Osteocyte (in vitro differentiated cells): ENCODE results near the gene DDX51. TPM values are rescaled to one million over a fixed set of nuclear protein-coding genes. Genes with fewer than 3 reads are reported as not detected.
"Not testable (repeated sequence)": the region's sequence is repeated elsewhere in the genome, so short reads cannot be mapped to it uniquely, and the experiment has no call there.

ENCODE experiments used
- DNase-seq: peaks from one replicate; pipeline ENCODE4 v3.0.0; 2021; ENCODE audit warnings: mixed read lengths; ENCODE audit not compliant: unreplicated experiment; ENCODE audit errors: extremely low spot score
- H3K27ac Mint-ChIP-seq: one replicate; pipeline ENCODE4 v1.8.0; 2021; ENCODE audit warnings: mild to moderate bottlenecking, mixed read lengths; ENCODE audit not compliant: unreplicated experiment
- H3K27me3 Mint-ChIP-seq: one replicate; pipeline ENCODE4 v1.8.0; 2021; ENCODE audit warnings: mixed read lengths; ENCODE audit not compliant: unreplicated experiment
- H3K36me3 Mint-ChIP-seq: one replicate; pipeline ENCODE4 v1.8.0; 2021; ENCODE audit warnings: mixed read lengths; ENCODE audit not compliant: unreplicated experiment
- H3K4me1 Mint-ChIP-seq: one replicate; pipeline ENCODE4 v1.8.0; 2021; ENCODE audit warnings: mixed read lengths; ENCODE audit not compliant: unreplicated experiment
- H3K4me3 Mint-ChIP-seq: one replicate; pipeline ENCODE4 v1.8.0; 2021; ENCODE audit warnings: mild to moderate bottlenecking, moderate library complexity, mixed read lengths; ENCODE audit not compliant: unreplicated experiment
- H3K9me3 Mint-ChIP-seq: one replicate; pipeline ENCODE4 v1.8.0; 2021; ENCODE audit warnings: mixed read lengths; ENCODE audit not compliant: unreplicated experiment
- CTCF ChIP-seq: fragments of 200-600 bp; sonication (generic); IDR thresholded peaks from 2 replicates; pipeline ENCODE4 v1.5.0; 2021; ENCODE audit warnings: antibody characterized with exemption, mild to moderate bottlenecking, moderate library complexity
- total RNA-seq: library from RNA; stranded (reverse); gene quantifications from 2 replicates; pipeline ENCODE4 v1.2.1, GENCODE V29; 2021

The DDX51 gene
- total RNA-seq, 1 donor from 2014 or later = 17.7 TPM

- peaks cover 19% of the 10 kb centered on the region for H3K4me1 Mint-ChIP-seq
- H3K36me3 Mint-ChIP-seq = peaks cover 23% of the 10 kb centered on the region
- H3K4me3 Mint-ChIP-seq = no peak overlapping the region
- DNase-seq = no peak
- no peaks in the 10 kb centered on the region for H3K27me3 Mint-ChIP-seq
- peak overlapping the region; percentile 44 for H3K27ac Mint-ChIP-seq
- H3K9me3 Mint-ChIP-seq = no peaks in the 10 kb centered on the region
- TF ChIP-seq CTCF = no peak
Measured at GRCh38 chr12:132106921-132107320, 37.2 kb downstream of the DDX51 start.

GRCh38 chr12:132105467-132105866 is 38.7 kb downstream of the DDX51 start:
- peaks cover 17% of the 10 kb centered on the region for H3K36me3 Mint-ChIP-seq
- DNase-seq = peak; percentile 42
- H3K9me3 Mint-ChIP-seq = no peaks in the 10 kb centered on the region
- no peak overlapping the region for H3K27ac Mint-ChIP-seq
- no peaks in the 10 kb centered on the region for H3K27me3 Mint-ChIP-seq
- H3K4me3 Mint-ChIP-seq = no peak overlapping the region
- peaks cover 19% of the 10 kb centered on the region for H3K4me1 Mint-ChIP-seq
- no peak for TF ChIP-seq CTCF

- no peak overlapping the region for H3K4me3 Mint-ChIP-seq
- DNase-seq = peak; percentile 60
- no peaks in the 10 kb centered on the region for H3K9me3 Mint-ChIP-seq
- H3K4me1 Mint-ChIP-seq = peaks cover 17% of the 10 kb centered on the region
- TF ChIP-seq CTCF = no peak
- peaks cover 16% of the 10 kb centered on the region for H3K36me3 Mint-ChIP-seq
- H3K27me3 Mint-ChIP-seq = no peaks in the 10 kb centered on the region
- no peak overlapping the region for H3K27ac Mint-ChIP-seq
Measured at GRCh38 chr12:132103542-132104308, 40.4 kb downstream of the DDX51 start.

GRCh38 chr12:132103072-132103471 is 41.0 kb downstream of the DDX51 start:
- peak; percentile 49 for DNase-seq
- Mint-ChIP-seq H3K4me1 (peaks cover 11% of the 10 kb centered on the region), H3K36me3 (peaks cover 16% of the 10 kb centered on the region)
- not testable (repeated sequence) for H3K27me3 Mint-ChIP-seq, H3K4me3 Mint-ChIP-seq, H3K27ac Mint-ChIP-seq, H3K9me3 Mint-ChIP-seq

GRCh38 chr12:132102297-132102696 is 41.8 kb downstream of the DDX51 start:
- H3K4me3 Mint-ChIP-seq = no peak overlapping the region
- H3K9me3 Mint-ChIP-seq = no peaks in the 10 kb centered on the region
- H3K27me3 Mint-ChIP-seq = no peaks in the 10 kb centered on the region
- no peak for TF ChIP-seq CTCF
- H3K36me3 Mint-ChIP-seq = peaks cover 16% of the 10 kb centered on the region
- no peak for DNase-seq
- no peak overlapping the region for H3K27ac Mint-ChIP-seq
- H3K4me1 Mint-ChIP-seq = peaks cover 6% of the 10 kb centered on the region
